Bladder microvascular endothelial cell (primary cell): ENCODE measurements around the gene BBC3. TPM values are rescaled to one million over a fixed set of nuclear protein-coding genes. Genes with fewer than 3 reads are reported as not detected.

Experiments
- total RNA-seq: library from RNA; depleted of rRNA; stranded (reverse); fragments of >200 nt; gene quantifications from 2 replicates; pipeline ENCODE4 v1.2.3, GENCODE V29; 2014

BBC3 gene, protein sequence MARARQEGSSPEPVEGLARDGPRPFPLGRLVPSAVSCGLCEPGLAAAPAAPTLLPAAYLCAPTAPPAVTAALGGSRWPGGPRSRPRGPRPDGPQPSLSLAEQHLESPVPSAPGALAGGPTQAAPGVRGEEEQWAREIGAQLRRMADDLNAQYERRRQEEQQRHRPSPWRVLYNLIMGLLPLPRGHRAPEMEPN
- 19.9 and 22.2 TPM in 2 replicates for total RNA-seq

DNA sequence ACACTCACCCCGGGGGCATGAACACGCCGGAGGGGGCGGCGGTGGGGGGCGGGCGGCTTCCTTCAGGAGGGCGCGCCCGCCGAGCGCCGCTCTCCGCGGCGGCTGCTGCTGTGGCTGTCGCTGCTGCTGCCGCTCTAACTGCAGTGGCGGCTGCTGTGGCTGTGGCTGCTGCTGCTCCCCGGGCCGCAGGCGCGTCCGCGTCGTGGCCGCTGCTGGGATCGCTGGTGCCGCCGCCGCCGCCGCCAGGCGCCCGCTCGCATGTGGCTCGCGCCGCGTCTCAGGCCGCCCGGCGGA lies at the start of gene BBC3:
BBC3 (minus strand) TSS at position 279 of the 294 bp plus-strand sequence. CDS start 2,768 bp downstream, outside the sequence.

DNA sequence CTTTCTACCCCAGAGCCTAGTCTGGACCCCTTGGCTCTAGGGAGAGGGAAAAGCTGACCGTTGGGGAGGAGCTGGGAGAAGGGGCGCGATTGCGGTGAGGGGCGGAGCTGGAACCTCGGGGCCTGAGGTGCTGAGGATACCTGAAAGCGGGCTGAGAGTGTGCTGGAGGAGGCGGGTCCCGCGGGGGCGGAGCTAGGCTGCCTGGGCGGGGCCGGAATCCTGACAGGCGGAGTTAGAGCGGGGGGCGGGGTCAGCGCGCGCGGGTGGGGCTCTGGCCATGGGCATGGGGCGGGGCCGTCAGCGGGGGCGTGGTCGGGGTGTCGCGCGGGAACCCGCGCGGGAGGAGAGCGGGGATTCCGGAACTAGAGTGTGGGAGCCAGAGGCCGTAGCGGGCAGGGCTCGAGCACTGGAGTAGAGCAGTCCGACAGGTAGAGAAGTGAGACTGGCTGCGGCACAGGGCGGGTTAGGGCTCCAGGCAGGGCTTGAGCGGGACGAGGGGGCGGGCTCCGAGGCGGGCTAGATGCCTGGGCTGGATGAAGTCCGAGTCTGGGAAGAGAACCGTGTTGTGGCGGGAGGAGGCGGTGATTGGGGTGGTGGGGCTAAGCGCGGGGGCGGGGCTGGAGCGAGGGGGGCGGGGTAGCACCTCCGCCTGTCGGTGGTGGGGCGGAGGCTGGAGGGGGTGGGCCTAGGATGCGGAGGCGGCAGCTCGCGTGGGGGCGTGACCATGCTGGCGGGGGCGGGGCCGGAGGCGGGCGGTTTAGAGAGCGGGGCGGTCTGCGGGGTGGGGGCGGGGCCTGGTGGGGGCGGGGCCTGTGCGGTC lies 43.3 kb upstream of the BBC3 start, which contains the start of gene INAFM1:
INAFM1 (plus strand) TSS at position 815 of the 820 bp plus-strand sequence. CDS start 35 bp downstream, outside the sequence.

GRCh38 chr19:47255879-47256692 lies 25.1 kb upstream of the BBC3 start, which contains the start of gene CCDC9:
TSS of gene CCDC9 (plus strand) at chr19:47256525. CDS start at chr19:47258401, 1,876 bp downstream.

Other genes with a start within 250 kb of the BBC3 start
- gene NPAS1, start 211.4 kb downstream of the BBC3 start, total RNA-seq: under 0.01 TPM in 1 of 2 replicates, not detected in the other
- gene TMEM160, start 182.6 kb downstream of the BBC3 start, total RNA-seq: 15.8 and 30.4 TPM in 2 replicates
- gene ZC3H4, start 117.4 kb downstream of the BBC3 start, total RNA-seq: 7.4 and 17.5 TPM in 2 replicates
- 174 and 175 TPM in 2 replicates for gene SAE1, start 100.4 kb downstream of the BBC3 start, total RNA-seq
- gene CCDC9, start 25.3 kb upstream of the BBC3 start, total RNA-seq: 6.2 and 8.2 TPM in 2 replicates
- 1.1 TPM in 2 replicates for gene INAFM1, start 43.7 kb upstream of the BBC3 start, total RNA-seq
- gene C5AR1, start 78.7 kb upstream of the BBC3 start, total RNA-seq: not detected in 2 replicates
- not detected in 2 replicates for gene C5AR2, start 101.0 kb upstream of the BBC3 start, total RNA-seq
- gene DHX34, start 118.1 kb upstream of the BBC3 start, total RNA-seq: 5.3 and 9.7 TPM in 2 replicates
- gene MEIS3, start 188.3 kb upstream of the BBC3 start, total RNA-seq: 0.13 and 0.65 TPM in 2 replicates
- gene SLC8A2, start 240.7 kb upstream of the BBC3 start, total RNA-seq: not detected in 2 replicates